GM15510 (cell line): ENCODE measurements around the gene GRHL3.

Experiments
- POLR2A ChIP-seq: IDR thresholded peaks from 3 replicates; pipeline ENCODE4 v1.6.1; 2011; ENCODE audit warnings: borderline replicate concordance; ENCODE audit not compliant: insufficient read length; ENCODE audit errors: extremely low read depth

Gene GRHL3

GRCh38 chr1:24344090-24344742 lies 25.1 kb downstream of the GRHL3 start:
- TF ChIP-seq POLR2A = no peak

DNA sequence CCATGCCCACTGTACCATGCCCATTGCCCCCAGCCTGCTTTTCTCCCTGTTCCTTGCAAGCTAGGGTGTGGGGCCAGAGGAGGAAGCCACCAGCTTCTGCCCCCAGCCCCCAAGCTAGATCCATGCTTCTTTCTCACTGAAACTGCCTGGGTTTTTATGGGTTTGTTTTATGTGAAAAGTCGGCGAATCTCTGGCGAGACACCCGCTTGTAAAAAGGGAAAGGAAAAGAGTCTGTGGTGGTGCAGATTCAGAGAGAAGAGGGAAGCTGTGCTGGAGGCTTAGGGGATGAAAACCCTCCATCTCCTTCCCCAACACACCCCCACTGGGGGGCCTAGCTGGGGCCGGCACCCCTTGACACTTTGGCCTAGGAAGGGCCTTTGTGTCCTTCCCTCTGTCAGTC lies 26.2 kb downstream of the GRHL3 start:
- no peak for TF ChIP-seq POLR2A

DNA sequence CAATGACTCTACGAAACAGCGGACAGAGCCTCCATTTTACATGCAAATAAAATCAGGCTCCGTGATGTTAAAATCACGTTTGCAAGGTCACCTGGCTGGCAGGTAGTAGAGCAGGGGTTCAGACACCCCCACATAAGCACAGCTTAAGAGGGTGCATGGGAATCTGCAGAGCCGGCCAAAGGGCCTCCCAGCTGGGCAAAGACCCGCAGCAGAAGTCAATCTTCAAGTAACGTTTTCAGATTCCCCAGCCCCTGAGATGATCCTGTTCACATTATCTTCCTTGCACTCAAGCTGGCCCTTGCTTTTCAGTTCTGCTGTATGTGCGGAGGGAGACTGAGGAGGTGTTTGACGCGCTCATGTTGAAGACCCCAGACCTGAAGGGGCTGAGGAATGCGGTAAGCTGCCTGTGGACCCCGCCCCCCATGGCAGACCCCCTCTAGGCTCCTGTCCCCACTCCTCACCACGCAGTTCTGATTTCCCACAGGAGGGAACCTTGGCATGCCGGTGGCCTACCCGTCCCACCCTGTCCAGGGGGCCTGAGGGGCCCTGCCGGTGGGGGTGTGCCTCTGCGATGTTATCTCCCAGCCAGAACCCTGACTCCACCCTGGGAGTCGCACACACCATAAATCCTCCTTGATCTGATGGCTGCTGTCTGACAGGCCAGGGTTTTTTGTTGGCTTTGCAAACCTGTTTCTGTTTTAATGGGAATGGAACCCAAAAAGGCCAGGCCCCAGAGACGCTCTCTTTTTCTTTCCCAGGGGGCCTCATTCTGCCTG lies 28.2 kb downstream of the GRHL3 start:
- TF ChIP-seq POLR2A = no peak

- no peak for TF ChIP-seq POLR2A
Measured at GRCh38 chr1:24348196-24348595, 29.0 kb downstream of the GRHL3 start.

- TF ChIP-seq POLR2A = no peak
Measured at GRCh38 chr1:24349891-24350290, 30.7 kb downstream of the GRHL3 start.

DNA sequence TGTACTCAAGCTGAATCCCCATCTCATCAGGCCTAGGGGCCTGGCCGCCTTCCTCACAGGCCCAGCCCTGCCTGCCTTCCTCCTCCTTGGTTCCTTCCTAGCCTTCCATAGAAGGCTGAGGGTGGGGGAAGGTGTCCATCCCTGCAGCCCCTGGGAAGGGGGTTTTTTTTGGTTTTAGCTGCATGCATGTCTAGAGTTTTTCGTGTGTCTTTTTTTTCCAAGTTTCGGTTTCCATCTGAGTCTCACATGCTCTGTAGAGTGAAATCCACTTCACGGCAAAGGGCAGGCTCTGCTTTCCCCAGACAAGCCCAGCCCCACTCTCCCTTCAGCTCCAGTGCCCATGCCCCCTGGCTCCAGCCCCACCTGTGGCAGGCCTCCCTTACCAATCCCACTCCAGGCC lies 32.1 kb downstream of the GRHL3 start:
- TF ChIP-seq POLR2A = no peak

GRCh38 chr1:24351918-24352627 lies 32.9 kb downstream of the GRHL3 start:
- no peak for TF ChIP-seq POLR2A

GRCh38 chr1:24353292-24353891 lies 34.2 kb downstream of the GRHL3 start:
- TF ChIP-seq POLR2A = no peak

DNA sequence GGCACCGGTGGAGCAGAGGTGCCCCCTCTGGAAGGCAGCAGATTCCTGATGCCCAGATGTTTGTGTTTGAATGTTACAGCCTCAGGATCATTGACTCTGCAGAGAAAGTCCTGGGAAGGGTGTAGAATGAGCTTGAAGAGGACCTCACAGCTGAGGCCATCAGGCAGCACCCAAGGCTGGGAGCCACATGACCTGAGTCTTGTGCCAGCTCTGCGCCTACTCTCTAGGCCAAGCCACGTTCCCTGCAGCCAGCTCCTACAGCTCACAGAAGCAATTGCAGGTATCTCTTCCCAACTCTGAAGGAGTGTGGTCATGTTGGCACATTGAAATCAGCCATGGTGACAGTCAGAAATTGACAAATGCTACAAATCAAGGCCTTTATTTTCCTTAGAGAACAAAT lies 36.3 kb downstream of the GRHL3 start:
- no peak for TF ChIP-seq POLR2A

DNA sequence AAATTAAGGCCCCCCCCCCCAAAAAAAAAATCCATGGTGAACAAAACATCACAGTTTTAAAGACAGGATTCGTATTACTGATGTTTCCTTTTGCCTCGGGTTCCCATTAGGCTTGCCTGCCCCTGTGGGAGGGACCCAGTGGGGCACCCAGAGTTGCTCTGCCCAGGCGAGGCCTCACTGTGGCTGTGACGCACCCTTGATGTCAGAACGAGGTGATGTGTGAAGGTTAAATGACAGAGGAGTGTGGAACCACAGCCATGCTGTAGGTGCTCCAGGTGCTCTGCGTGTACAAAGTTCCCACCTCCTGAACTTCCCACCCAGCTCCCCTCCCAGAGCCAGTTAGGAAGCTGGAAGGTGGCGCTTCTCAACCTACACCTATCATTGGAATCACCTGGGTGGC lies 37.9 kb downstream of the GRHL3 start:
- TF ChIP-seq POLR2A = no peak

DNA sequence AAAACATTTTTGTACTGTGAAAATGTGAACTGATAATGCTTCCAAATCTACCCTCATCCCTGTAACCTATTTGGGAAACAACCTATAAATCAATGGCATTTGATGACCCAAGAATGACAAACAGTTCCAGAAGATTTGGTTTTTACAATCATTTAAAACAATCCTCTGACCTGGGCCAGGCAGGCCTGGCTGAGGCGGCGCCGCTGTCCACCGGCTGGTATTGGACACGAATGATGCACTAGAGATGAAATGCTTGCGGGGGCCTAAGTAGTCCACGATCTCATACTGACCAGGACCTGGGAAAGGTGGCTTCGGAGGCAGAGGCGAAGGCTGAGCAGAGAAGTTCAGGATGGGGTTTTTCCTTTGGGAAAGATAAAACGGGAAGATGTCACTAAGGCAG lies 41.5 kb downstream of the GRHL3 start:
- no peak for TF ChIP-seq POLR2A

- TF ChIP-seq POLR2A = no peak
Measured at GRCh38 chr1:24361811-24362210, 42.7 kb downstream of the GRHL3 start.

- no peak for TF ChIP-seq POLR2A
Measured at GRCh38 chr1:24362396-24362795, 43.2 kb downstream of the GRHL3 start.

GRCh38 chr1:24362982-24363614 lies 43.9 kb downstream of the GRHL3 start:
- TF ChIP-seq POLR2A = no peak

GRCh38 chr1:24363994-24364393 lies 44.8 kb downstream of the GRHL3 start:
- no peak for TF ChIP-seq POLR2A

- no peak for TF ChIP-seq POLR2A
Measured at GRCh38 chr1:24364605-24364974, 45.4 kb downstream of the GRHL3 start.
